Activated gamma-delta T cell treated with anti-CD3 and anti-CD28 coated beads, Interleukin-2, amount 50 U/mL, for 16 hours (primary cell): ENCODE measurements around the gene TMPRSS11E.
"Not testable (repeated sequence)": the region's sequence is repeated elsewhere in the genome, so short reads cannot be mapped to it uniquely, and the experiment has no call there.

Experiments
- DNase-seq: peaks from one replicate; pipeline ENCODE4 v3.0.0-alpha.2; 2020; ENCODE audit warnings: low read depth

The TMPRSS11E gene, protein sequence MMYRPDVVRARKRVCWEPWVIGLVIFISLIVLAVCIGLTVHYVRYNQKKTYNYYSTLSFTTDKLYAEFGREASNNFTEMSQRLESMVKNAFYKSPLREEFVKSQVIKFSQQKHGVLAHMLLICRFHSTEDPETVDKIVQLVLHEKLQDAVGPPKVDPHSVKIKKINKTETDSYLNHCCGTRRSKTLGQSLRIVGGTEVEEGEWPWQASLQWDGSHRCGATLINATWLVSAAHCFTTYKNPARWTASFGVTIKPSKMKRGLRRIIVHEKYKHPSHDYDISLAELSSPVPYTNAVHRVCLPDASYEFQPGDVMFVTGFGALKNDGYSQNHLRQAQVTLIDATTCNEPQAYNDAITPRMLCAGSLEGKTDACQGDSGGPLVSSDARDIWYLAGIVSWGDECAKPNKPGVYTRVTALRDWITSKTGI

DNA sequence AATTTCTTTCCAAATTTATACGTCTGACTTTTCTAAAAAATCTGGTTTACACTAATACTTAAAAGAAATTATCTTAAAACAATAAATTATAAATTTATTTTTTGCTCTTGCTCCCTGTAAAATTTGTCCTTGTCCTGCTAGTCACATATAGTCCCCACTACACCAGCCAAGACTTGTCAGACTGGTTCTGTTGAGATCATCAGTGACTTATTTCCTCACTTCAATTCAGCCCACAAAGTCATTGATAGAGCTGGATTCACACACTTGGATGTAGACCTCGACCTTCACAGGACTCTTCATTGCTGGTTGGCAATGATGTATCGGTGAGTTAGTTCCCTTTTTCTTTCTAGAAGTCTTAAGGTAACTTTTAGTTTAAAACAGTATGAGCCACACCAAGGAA, at the start of gene TMPRSS11E:
Gene TMPRSS11E, plus strand, starts transcription at position 263 of the 400 bp plus-strand sequence. Its CDS starts 50 bp downstream, at position 313.
- DNase-seq, result no peak

DNA sequence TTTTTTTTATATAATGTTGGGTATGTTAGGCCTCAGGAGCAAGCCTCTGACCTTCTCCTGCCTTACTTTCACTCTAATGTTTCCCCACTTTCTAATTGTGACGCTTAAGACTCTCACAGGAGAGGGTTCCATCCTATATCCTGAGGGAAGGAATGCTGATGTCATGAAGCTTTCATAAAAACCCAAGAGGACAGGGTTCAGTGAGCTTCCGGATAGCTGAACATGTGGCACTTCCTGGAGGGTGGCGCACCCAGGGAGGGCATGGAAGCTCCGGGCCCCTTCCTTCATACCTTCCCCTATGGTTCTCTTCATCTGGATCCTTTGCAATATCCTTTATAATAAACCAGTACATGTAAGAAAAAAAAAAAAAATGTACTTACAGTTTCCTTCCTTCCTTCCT, 48.0 kb upstream of the TMPRSS11E start:
- DNase-seq, result no peak

DNA sequence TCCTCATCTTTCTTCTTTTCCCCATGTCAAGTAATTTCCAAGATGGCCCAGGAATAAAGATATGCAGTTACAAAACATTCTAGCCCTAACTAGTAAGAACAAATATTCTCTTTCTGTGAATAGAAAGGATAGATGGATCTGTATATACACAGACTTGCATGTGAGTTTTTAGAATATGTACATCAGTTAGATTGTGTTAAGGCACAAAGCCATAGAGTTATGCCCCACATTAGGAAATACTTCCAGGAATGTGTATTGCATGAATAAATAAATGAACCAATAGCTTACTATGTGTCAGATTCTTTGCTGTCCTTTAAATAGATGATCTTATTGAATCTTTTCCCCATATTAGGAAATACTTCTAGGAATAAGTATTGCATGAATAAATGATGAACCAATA, 46.0 kb upstream of the TMPRSS11E start:
- no peak for DNase-seq

DNA sequence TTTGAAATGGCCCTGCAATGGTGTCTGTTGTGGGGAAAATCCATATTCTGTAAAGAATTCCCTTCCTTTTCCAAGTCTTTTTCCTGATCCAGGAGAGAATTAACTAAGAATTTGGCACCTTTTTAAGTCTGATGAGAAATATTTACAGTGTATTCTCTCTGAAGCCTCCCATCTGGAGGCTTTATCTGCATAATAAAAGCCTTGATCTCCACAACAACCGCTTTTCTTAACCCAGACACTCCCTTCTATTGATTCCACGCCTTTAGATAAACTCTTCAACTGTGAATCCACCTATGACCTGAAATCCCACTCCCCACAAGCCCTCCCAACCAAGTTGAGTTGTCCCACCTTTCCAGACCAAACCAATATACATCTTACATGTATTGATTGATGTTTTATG, 43.1 kb upstream of the TMPRSS11E start:
- no peak for DNase-seq

DNA sequence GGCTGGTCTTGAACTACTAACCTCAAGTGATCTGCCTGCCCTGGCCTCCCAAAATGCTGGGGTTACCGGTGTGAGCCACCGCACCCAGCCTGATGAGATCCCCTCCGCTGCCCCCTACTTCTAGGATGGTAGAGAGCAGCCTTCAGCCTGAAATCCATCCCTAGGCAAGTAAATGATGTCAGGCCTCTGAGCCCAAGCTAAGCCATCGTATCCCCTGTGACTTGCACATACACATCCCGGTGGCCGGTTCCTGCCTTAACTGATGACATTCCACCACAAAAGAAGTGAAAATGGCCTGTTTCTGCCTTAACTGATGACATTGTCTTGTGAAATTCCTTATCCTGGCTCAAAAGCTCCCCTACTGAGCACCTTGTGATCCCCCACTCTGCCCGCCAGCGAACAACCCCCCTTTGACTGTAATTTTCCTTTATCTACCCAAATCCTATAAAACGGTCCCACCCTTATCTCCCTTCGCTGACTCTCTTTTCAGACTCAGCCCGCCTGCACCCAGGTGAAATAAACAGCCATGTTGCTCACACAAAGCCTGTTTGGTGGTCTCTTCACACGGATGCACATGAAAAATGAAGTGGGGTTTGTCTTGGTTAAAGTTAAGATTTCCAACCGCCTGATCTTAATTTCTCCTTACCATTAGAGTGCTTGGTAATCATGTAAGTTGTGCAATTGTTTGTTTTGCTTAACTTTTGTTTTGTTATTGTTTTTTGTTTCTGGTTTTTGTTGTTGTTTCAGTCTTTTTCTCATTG, 41.4 kb upstream of the TMPRSS11E start:
- DNase-seq, result not testable (repeated sequence)

DNA sequence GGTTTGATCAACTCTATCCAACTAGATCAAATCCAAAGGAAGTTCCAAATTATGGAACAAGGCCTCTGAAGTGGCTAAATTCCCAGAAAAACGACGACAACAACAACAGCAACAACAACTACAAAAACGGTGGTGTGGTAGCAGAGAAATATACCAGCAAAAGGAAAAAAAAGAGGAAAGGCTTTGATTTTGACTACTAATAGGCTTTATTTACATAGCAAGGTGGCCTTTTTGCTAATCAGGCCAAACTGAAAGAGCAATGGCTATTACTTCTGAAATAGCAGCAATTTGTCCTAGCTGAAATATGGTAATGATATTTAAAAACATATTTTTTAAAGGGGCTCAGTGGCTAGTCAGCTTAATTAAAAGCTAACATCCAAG, 40.8 kb upstream of the TMPRSS11E start:
- DNase-seq, result no peak

DNA sequence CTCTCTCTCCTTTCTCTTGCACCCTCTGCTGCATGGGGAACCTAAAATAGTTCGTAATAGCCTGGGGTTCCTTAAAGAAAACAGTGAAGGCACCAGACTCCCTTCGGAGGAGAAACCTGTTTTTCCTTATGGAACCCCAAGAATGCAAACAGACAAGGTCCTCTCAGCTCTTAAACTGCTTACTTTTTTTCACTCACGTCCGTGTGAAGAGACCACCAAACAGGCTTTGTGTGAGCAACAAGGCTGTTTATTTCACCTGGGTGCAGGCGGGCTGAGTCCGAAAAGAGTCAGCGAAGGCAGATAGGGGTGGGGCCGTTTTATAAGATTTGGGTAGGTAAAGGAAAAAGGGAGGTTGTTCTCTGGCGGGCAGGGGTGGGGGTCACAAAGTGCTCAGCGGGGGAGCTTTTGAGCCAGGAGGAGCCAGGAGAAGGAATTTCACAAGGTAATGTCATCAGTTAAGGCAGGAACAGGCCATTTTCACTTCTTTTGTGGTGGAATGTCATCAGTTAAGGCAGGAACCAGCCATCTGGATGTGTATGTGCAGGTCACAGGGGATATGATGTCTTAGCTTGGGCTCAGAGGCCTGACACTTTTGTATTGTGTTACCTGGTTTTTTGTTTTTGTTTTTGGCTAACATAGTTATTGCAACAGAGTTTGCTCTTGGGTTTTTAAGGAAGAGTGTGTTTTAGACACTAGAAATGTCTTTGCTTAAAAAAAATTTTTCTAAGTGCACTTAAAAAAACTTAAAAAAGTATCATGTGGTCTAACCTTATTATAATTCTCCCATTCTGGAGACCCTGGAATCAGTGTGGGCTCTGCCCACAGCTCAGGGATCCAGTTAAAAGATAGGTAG, 40.0 kb upstream of the TMPRSS11E start:
- DNase-seq, result not testable (repeated sequence)

DNA sequence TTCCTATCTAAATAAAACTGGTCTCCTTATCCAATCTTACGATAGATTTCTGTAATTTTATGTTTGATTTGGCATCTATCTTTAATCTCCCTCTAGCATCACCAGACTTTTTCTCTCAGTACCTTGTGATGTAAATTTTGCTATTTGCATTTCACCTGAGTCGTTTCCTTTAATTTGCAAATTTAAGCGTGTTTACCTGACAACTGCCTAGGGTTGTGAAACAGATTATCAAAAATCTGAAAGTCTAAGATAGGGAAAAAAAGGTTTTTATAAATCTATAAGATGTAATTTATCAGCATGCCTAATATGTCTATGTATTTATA, 39.4 kb upstream of the TMPRSS11E start:
- no peak for DNase-seq

DNA sequence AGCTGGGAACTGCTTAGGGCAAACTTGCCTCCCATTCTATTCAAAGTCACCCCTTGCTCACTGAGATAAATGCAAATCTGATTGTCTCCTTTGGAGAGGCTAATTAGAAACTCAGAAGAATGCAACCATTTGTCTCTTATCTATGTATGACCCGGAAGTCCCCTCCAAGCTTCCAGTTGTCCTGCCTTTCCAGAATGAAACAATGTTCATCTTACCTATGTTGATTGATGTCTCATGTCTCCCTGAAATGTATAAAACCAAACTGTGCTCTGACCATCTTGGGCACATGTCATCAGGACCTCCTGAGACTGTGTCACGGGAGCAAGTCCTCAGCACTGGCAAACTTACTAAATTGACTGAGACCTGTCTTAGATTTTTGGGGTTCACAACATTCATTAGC, 37.1 kb upstream of the TMPRSS11E start:
- DNase-seq, result no peak

DNA sequence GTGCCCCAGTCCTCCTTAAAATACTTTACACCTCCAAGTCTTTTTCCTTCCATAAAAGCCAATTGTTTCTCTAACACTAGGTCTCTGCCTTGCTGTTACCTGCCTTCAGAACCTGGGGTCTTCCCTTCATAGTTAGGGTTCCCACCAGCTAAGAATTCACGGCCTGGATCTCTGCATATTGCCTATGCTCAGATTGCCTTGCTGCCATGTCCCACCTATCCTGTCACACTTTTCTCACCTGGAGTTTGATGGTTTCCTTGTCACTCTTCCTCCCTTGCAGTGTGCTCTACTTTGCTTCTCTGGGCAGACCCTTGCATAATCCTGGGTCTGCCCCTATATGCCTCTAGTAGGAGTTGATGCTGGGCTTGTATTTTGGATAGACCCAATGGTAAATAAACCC, 36.6 kb upstream of the TMPRSS11E start:
- DNase-seq, result no peak

DNA sequence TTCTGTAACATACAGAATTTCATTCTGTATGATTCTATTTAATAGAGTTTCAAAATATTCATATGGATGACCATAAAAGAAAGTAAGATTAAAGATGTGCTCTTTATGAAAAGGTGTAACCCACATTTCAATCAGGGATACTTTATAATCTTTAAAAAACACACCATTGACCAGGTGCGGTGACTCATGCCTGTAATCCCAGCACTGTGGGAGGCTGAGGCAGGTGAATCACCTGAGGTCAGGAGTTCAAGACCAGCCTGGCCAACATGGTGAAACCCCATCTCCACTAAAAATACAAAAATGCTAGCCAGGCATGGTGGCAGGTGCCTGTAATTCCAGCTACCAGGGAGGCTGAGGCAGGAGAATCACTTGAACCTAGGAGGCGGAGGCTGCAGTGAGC, 35.2 kb upstream of the TMPRSS11E start:
- not testable (repeated sequence) for DNase-seq

DNA sequence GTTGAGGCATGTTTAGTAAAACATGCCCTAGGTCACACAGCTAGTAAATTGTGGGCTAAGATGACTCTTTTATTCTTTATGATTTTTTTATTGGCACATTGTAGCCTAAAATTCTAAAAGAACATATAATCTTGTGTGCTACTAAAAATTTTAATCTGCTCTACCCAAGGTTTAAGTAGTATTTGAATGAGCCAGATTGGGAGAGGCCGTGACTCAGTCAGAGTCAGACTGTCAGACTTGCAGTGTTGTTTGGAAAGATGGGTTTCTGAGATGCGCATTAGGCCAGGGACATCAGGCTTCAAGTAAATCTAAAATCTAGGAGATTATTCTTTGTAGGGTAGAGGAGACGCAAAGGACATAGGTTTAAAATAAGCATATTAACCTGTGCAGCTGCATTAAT, 30.7 kb upstream of the TMPRSS11E start:
- no peak for DNase-seq

DNA sequence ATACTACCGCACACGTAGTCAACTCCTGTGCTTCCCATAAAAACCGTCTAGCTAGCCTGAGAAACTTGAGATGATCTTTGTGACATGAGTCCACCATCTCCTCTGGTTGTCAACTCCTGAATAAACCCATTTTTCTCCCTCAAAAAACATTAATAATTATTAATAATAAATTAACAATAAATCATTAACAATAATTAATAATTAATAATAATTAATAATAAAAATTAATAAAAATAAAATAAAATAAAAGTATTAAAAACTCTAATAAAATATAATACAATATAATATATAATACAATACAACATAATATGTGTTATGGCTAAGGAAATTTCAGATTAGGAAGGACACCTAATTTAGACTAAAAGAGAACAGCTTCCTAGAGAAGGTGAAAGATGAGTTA, 20.7 kb upstream of the TMPRSS11E start:
- no peak for DNase-seq

DNA sequence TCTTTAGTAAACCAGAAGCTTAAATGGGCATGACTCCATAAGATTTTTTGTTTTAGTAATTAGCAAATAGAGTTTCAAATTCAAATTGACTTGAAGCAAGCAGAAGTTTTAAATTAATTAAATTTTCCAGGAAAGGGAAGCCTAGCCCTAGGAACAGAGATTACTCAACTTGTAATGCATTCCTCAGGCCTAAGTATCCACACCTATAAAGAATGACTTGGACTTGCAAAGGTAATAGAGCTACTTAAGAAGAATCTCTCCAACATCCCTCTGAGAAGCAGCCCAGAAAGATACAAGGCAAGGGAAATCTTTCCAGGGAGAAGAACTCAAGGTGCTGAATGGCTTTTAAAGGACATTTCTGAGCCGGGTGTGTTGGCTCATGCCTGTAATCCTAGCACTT, 16.9 kb upstream of the TMPRSS11E start:
- DNase-seq, result no peak

DNA sequence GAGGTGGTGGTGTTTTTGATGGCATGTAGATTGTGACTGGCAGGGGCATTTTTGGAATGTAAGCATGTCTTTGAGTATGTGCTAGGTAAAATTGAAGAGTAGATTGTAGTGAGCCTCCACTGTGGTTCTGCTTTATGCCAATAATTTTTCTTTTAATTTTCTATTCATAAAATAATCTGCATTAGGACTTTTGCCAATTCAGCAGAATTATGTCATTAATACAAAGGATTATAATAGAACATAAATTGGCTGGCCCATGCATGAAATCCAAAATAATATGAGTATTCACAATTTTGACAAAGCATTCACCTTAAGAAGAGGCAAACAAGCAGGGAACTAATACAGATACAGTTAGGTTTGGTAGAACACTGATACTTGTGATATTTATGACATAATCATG, 14.9 kb upstream of the TMPRSS11E start:
- no peak for DNase-seq

DNA sequence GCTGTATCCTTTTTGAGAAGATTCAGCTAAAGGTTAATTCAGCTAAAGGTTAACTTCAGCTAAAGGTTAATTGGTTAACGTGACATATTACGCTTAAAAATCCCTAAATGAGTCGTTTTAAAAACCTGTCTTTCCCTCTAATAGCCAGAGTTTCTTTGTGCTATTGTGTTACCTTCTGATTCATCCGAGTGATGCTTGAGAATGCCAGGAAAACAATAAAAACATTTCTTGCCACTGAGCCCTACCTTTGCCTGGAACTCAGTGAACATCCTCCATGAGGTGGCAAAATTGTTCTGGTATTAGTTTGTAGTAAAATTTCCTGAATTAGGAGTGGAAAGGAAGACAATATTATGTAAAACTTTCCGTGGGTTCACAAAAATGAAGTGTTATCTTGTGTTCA, 13.7 kb upstream of the TMPRSS11E start:
- DNase-seq, result no peak

DNA sequence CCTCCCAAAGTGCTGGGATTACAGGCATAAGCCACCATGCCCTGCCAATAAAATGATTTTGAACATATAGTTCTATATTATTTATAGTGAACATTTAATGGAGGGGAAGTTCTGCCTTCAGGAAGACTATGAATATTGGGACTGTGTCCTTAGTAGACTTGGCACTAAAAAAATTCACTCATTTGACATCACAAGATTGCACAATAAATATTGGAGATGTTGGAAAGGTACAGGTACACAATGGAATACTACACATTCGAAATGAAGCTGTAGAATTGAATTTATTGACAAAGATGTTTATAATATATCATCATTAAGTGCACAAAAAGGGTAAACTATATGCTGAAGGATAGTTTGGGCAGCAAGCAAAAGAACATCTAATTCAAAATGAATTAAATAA, 13.0 kb upstream of the TMPRSS11E start:
- no peak for DNase-seq

DNA sequence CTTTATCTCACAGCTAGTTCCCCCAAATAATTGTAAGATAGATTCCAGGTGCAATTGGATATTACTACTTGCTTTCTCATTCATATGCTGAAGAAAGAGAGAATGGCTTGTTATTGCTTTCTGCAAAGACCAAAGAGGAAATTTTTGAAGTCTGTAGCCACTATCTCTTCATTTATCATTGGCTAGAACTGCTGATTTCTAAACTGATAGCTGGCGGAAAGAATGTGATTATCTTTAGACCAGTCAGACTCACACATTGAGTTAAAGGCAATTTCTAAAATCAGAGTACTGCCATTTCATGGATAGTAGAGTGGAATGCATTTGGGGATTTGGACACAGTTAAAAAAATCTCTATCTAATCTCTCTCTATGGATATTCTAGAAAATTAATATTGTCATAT, 12.4 kb upstream of the TMPRSS11E start:
- no peak for DNase-seq

DNA sequence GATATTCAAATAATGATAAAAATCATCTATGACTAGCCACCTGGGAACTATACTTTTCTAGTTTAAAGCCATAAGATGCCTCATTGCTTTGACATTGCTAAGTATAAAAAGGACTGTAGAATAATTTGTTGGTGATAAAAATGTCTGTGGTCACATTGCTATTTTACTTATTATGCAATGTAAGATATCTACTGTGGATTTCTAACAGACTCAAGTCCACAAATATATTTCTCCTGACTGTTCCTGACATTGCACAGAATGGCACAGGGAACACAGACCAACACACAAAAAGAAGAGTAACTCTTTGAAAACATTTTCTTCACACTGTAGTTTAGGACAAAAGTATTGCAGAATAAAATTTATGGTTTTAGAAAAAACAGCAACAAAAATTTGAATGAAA, 2.2 kb upstream of the TMPRSS11E start:
- no peak for DNase-seq

DNA sequence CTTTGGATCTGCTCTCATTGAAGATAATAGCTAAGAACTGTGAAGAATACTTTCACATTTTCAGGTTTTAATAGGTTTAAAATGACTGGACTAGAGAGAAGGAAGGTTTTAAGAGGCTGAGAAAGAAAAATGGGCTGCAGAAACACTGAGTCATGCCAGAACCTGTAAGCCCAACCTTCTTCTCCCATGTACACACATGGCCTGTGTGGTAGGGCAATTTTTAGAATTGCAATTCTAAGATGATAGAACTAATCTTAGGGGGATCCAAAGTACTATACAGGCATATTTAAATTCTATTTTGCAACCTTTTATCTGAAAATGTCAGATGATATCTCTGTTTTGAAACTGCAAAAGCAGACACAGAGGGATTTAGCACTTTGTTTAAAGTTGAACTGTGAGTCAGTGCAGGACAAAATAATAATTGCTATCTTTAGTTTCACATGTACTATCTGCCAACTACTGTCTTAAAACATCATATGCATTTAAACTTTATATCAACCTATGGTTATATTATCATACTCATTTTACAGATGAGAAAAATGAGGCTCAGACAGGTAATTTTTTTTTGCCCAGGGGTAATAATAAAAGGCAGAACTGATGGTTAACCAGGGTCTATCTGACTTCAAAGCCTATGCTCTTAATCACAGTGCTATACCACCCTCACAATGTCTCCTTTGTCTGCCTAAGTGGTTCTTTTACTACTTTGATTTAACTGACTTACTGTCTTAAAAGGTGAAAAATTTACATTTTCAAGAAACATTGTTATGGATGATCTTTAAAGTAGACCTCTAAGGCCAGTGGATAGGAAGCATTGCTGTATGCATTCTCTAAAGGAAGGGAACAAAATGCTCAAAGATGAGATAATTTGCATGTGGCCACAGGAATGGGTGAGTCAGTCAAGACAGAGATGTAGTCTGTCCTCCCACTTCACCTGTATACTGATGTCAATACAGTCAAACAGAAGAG, 4.3 kb downstream of the TMPRSS11E start:
- no peak for DNase-seq

DNA sequence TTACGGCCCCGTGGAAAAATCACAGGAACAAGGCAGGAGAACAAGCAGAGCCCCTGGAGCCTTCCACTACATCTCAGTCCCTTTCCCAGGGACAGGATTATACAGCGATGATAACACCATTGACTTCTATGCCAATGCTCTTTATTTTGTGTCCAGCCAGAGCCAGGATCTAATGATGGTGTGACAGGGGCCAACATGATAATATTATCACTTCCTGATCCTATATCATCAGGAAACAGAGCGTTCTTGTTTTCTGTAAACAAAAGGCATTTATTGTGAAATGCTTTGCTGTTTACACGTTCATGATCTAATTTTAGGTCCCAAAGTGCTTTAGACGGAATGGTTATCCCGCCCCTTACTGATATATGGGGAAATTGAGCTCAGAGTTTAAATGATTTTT, 12.8 kb downstream of the TMPRSS11E start:
- DNase-seq, result no peak

DNA sequence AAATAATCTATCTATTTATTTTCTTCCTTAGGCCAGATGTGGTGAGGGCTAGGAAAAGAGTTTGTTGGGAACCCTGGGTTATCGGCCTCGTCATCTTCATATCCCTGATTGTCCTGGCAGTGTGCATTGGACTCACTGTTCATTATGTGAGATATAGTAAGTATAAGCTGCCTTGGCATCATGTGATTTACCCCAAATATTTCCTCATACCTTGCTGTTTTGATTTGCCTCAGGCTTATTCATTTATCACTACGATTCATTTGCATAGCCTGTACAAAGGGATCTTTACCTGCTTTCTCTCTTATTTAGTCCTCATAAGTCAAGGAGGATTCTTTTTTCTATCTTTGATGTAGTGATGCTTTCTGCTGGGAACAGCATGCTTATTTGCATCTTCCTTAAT, 14.5 kb downstream of the TMPRSS11E start:
- no peak for DNase-seq
